Panc1 (cell line): ENCODE data around the gene CDCA7L.

Experiments
- POLR2AphosphoS5 ChIP-seq: IDR thresholded peaks from 2 replicates; pipeline ENCODE4 v1.6.1; 2012; ENCODE audit warnings: mild to moderate bottlenecking, low read depth, low read length, moderate library complexity
- TCF7L2 ChIP-seq: IDR thresholded peaks from 2 replicates; pipeline ENCODE4 v1.6.1; 2011; ENCODE audit warnings: mild to moderate bottlenecking, low read depth, low read length, inconsistent platforms
- TF ChIP-seq, protein P1 (sequence below), 2 experiments: IDR thresholded peaks; 2 replicates each; pipeline ENCODE4 v1.6.1; 2011 to 2012; ENCODE audit warnings: low read depth in 2 of 2, control low read depth in 1 of 2, low read length in 1 of 2, mild to moderate bottlenecking in 1 of 2, moderate library complexity in 1 of 2; ENCODE audit not compliant: insufficient read depth in 1 of 2
- TF ChIP-seq, protein P2 (sequence below): fragments of 450-650 bp; IDR thresholded peaks from 2 replicates; pipeline ENCODE4 v1.5.1; 2017; ENCODE audit warnings: mild to moderate bottlenecking

DNA sequence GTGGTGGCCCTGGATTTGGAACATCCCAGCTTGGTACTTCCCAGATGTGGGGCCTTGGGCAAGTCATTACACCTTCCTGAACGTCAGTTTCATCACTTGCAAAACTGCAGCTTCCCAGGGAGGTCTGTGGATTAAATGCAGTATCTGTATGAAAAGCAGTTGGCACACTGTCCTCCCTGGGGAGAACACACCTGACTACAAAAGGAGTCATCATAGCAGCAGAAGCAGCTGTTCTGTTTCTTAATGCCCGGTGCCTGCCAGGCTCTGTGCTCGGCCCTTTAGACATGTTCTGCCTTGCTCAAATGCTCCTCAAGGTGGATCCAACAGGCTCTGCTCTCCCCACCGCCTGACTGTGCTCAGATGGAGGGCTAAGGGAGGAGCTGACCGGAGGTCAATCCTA lies 31.0 kb downstream of the CDCA7L start:
- TF ChIP-seq, protein P1, sequence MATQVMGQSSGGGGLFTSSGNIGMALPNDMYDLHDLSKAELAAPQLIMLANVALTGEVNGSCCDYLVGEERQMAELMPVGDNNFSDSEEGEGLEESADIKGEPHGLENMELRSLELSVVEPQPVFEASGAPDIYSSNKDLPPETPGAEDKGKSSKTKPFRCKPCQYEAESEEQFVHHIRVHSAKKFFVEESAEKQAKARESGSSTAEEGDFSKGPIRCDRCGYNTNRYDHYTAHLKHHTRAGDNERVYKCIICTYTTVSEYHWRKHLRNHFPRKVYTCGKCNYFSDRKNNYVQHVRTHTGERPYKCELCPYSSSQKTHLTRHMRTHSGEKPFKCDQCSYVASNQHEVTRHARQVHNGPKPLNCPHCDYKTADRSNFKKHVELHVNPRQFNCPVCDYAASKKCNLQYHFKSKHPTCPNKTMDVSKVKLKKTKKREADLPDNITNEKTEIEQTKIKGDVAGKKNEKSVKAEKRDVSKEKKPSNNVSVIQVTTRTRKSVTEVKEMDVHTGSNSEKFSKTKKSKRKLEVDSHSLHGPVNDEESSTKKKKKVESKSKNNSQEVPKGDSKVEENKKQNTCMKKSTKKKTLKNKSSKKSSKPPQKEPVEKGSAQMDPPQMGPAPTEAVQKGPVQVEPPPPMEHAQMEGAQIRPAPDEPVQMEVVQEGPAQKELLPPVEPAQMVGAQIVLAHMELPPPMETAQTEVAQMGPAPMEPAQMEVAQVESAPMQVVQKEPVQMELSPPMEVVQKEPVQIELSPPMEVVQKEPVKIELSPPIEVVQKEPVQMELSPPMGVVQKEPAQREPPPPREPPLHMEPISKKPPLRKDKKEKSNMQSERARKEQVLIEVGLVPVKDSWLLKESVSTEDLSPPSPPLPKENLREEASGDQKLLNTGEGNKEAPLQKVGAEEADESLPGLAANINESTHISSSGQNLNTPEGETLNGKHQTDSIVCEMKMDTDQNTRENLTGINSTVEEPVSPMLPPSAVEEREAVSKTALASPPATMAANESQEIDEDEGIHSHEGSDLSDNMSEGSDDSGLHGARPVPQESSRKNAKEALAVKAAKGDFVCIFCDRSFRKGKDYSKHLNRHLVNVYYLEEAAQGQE (IDR thresholded peaks at IDR 0.05; ENCODE audit: insufficient read depth in 1 of 2, low read depth in 2 of 2, low read length in 1 of 2): no peak
- TF ChIP-seq, protein P2, sequence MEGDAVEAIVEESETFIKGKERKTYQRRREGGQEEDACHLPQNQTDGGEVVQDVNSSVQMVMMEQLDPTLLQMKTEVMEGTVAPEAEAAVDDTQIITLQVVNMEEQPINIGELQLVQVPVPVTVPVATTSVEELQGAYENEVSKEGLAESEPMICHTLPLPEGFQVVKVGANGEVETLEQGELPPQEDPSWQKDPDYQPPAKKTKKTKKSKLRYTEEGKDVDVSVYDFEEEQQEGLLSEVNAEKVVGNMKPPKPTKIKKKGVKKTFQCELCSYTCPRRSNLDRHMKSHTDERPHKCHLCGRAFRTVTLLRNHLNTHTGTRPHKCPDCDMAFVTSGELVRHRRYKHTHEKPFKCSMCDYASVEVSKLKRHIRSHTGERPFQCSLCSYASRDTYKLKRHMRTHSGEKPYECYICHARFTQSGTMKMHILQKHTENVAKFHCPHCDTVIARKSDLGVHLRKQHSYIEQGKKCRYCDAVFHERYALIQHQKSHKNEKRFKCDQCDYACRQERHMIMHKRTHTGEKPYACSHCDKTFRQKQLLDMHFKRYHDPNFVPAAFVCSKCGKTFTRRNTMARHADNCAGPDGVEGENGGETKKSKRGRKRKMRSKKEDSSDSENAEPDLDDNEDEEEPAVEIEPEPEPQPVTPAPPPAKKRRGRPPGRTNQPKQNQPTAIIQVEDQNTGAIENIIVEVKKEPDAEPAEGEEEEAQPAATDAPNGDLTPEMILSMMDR: no peak
- TF ChIP-seq POLR2AphosphoS5 (no peak), TCF7L2 (no peak)
